ENCODE data around the gene PATE2. TPM values are rescaled to one million over a fixed set of nuclear protein-coding genes. Genes with fewer than 3 reads are reported as not detected.

Gene PATE2
- total RNA-seq (2014; rRNA removed; shearing (Covaris generic)), result not detected in 2 replicates

DNA sequence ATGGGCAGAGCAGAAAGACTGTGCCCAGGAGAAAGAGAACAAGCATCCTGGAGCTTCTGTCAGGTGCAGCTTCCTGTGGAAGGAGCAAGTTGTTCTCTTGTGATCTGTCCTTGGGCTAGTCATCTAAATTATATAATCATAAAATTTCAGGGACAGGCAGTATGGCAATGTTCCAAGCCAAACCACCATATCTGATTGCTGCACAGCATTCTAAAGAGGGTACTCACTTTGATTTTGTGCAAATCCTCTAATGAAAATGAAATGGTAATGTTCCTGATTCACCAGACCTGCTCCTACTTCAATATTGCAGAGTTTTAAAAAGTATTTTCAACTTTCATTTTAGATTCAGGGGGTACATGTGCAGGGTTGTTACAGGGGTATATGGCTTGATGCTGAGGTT lies at the start of gene PATE2:
Gene PATE2, minus strand, starts transcription at position 101 of the 400 bp plus-strand sequence. Its CDS starts 55 bp downstream, at position 46.
- in situ Hi-C loops (cut with HindIII; ENCODE audit: low sequenced_read_pairs), result no loop called here
- DNase-seq (ENCODE audit: low spot score), result no peak

DNA sequence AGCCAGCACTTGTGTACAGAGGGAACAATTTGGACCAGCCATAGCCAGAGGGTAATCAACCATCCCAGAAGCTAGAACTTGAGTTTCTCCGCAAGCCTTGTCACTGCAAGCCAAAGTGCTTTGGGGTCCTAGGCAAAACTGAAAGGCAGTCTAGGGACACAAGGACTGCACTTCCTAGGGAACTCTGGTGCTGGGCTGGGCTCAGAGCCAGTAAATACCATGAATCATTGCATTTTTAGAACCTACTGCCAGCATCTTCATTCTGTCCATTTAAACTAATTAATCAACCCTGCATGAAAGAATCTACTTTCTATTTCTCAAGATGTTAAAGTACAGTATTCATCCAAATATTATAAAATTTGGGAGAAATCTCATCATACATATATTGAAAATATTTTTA lies 29.3 kb upstream of the PATE2 start:
- no peak for DNase-seq (ENCODE audit: low spot score)
- in situ Hi-C loops (cut with HindIII; ENCODE audit: low sequenced_read_pairs), result no loop called here

DNA sequence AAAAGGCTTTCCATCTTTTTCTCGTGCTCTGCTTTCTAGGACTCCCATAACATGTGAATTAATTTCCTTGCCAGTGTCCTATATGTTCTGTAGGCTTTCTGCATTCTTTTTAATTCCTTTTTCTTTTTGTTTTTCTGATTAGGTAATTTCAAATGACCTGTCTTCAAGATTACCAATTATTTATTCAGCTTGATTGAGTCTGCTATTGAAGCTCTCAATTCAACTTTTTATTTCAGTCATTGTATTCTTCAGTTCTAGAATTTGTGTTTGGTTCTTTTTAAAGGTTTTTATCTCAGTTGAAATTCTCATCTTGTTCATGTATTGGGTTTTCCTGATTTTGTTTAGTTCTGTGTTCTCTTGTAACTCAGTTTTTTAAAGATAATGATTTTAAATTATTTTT lies 23.8 kb upstream of the PATE2 start:
- no peak for DNase-seq (ENCODE audit: low spot score)
- in situ Hi-C loops (cut with HindIII; ENCODE audit: low sequenced_read_pairs), result no loop called here

DNA sequence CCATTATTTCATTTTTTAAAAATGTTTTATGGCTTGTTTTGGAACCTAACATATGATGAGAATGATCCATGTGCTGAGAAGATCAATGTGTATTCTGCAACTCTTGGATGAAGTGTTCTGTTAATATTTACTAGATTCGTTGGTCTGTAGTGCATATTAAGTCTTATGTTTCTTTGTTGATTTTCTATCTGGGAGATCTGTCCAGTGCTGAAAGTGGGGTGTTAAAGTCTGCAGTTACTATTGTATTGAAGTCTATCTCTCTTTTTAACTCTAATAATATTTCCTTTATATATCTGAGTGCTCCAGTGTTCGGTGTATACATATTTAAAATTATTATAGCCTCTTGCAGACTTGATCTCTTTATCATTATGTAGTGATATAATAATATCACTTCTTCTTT lies 21.2 kb upstream of the PATE2 start:
- in situ Hi-C loops (cut with HindIII; ENCODE audit: low sequenced_read_pairs), result no loop called here
- DNase-seq (ENCODE audit: low spot score), result no peak

DNA sequence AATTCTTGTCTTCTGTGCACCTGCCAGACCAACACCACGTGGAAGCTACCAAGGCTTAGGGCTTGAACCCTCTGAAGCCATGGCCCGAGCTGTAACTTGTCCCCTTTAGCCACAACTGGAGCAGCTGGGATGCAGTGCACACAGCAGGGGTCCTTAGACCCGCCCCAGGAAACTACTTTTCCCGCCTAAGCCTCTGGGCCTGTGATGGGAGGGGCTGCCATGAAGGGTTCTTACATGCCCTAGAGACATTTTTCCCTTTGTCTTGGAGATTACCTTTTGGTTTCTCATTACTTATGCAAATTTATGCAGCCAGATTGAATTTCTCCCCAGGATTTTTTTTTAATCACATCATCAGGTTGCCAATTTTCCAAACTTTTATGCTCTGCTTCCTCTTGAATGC lies 19.0 kb upstream of the PATE2 start:
- in situ Hi-C loops (cut with HindIII; ENCODE audit: low sequenced_read_pairs), result no loop called here
- DNase-seq (ENCODE audit: low spot score), result no peak

DNA sequence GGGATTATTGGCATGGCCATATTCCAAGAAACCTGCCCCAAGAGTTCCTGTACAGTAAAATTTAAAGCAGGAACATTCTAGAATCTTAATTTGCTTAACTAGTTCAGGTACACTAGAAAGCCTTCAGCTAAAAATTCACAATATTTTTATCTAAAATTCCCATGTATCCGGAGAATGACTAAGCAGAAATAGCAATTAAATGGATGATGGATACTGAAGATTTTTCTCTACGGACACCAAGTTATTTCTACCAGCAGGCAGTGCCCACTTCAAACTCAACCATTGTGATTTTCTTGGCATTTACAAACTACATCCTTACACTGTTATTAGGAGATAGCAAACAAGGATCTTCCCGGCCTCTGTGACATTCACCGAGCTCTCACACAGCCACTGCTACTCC lies 12.2 kb upstream of the PATE2 start:
- in situ Hi-C loops (cut with HindIII; ENCODE audit: low sequenced_read_pairs), result no loop called here
- no peak for DNase-seq (ENCODE audit: low spot score)

DNA sequence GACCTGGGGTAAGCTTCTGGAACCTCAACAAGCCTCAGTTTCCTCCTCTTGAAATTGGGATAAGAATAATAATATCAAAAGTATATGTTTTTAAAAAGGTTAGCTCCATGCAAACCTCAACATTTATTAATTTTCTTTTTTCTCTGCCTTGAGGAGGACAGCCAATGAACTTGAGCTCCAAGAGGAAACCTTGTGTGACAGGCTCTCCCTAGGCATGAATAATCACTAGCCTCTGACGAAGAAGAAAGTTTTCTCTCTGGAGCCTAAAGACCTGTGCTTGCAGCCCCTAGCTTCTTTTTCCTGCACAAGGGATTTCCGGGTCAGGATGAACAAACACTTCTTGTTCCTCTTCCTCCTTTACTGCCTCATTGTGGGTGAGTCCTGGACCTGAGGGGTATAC lies 9.2 kb upstream of the PATE2 start, which contains the start of gene PATE3:
Gene PATE3, plus strand, starts transcription at position 301 of the 400 bp plus-strand sequence. Its CDS starts 25 bp downstream, at position 326.
- in situ Hi-C loops (cut with HindIII; ENCODE audit: low sequenced_read_pairs), result no loop called here

DNA sequence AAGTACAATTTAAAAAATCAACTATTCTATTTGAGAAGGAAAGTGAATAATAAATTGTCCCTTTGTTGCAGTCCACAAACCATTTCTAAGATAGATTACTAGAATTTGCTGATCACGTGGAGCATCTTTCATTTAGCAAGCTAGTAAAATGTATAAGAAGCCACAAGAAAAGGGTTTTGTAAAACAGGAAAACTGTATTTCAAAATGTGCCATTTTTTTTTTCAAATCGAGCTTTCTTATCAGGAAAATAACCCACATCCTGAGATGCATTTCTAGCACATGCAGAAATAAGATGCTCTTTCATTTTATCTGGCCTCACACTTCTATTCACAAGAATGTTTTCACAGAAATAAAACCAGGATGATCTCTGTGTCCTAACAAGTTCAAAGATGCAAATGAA lies 6.0 kb upstream of the PATE2 start:
- DNase-seq (ENCODE audit: low spot score), result no peak
- in situ Hi-C loops (cut with HindIII; ENCODE audit: low sequenced_read_pairs), result no loop called here

More for the DNA sequence above, 9.2 kb upstream of the PATE2 start, which contains the start of gene PATE3:
- no peak for DNase-seq (ENCODE audit: low spot score)

DNA sequence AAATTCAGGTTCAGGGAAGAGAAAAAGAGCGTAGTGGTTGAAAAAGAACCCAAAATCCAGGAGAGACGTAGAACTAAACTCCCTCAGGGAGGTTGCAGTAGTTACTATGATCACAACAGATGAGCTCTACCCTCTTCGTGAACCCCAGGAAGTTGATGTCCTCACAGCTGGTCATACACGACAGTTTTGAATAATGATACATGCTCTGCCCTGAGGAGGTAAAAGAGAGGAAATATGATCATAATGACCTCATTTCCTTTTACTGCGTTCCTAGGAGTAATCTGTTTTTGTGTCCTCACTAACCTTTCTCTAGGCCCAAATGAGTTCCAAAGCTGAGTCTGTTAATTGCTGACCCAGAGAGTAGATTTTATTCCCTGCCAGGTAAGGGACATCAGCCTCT lies 1.3 kb downstream of the PATE2 start:
- no peak for DNase-seq (ENCODE audit: low spot score)
- in situ Hi-C loops (cut with HindIII; ENCODE audit: low sequenced_read_pairs), result no loop called here

DNA sequence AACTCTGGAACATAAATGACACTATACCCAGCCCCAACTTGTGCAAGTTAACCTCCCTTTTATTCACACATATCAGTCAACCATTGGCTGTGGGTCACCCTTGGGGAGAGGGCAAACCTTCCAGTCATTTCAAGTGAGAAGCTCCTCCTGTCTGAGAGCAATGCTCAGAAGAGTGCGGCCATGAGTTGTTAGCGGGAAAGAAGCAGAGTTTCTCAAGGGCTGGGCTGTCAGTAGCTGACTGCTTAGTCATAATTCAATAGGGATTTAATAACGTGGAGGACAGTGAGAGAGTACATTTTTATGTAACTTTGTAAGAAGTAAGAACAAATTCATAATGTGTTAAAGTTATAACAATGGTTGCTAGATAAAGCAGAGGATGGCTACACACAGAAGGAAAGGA lies 5.1 kb downstream of the PATE2 start:
- no peak for DNase-seq (ENCODE audit: low spot score)
- in situ Hi-C loops (cut with HindIII; ENCODE audit: low sequenced_read_pairs), result no loop called here

DNA sequence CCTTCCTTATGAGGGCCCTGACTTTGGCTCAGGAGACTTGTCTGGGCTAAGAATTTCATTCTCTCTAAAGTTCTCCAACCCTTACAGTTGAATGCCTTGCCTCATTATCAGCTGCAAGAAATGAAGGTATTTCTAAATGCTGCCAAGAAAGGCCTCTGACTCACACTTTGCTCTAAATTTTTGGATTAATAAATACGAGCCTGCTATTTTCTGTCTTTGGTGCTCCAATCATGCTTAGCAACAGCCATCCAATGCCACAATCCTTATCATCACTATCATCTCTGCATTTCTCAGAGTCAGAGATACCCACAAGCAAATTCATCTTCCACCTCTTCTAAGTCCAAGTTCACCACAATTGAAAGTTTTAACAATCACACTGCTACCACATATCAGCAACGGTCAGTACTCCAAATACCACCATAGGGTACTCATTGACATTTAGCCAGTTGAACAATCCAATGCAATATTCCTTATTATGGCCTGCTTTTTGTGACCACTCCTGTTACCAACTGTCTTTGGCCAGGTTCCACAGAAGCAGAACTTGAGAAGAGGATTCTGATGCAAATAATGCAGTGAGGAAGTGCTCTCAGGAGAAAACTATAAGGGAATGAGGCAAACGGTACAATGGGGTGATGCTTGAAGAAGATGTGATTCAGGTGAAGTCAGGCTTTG lies 5.7 kb downstream of the PATE2 start:
- no peak for DNase-seq (ENCODE audit: low spot score)
- in situ Hi-C loops (cut with HindIII; ENCODE audit: low sequenced_read_pairs), result no loop called here

DNA sequence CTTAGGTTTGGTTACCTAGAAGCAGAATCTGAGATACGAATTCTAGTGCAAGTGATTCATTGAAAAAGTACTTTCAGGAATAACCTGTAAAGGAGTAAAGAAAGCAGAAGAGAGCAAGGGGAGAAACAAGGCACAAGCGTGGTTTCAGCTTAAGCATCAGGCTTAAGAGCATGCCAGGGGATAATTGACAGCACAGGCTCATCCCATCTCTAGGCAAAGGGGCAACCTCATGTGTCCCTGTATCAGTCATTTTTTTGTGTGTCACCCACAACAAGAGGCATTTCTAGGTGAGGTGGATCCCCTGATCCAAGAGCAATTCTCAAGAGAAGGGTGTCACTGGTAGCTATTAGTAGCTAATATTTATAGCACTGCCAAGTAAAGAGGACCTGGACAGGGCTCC lies 8.0 kb downstream of the PATE2 start:
- no peak for DNase-seq (ENCODE audit: low spot score)
- in situ Hi-C loops (cut with HindIII; ENCODE audit: low sequenced_read_pairs), result no loop called here

DNA sequence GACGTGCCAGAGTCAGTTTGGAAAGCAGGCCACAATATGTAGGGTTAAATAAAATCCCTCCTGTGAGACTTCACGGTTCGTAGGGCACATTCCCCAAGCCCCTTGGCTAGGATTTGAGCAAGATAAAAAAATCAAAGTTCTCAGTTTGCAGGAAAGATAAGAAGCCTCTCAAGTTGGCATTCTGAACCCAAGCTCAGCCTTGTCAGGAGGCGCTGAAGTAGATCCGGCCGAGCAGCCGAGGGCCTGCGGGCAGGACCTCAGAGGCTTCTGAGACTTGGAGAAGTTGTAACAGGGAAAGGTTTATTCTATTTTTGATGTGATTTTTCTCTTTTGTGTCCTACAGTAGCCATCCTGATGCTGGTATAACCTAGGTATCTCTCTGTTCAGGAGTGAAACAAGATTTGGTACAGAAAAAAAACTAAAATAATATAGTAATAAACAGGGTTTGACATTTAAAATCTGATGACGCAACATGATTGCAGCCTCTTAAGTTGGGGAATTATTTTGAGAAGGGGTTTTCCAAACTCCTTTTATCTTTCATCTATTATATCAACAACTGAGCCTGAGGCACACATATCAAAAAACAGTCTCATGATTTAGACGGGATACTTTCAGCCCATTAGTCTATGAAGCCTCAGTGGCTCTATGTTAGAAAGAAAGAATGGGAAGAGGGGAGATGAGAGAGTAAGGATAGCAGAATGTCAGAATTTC lies 10.1 kb downstream of the PATE2 start:
- in situ Hi-C loops (cut with HindIII; ENCODE audit: low sequenced_read_pairs), result no loop called here
- DNase-seq (ENCODE audit: low spot score), result no peak

DNA sequence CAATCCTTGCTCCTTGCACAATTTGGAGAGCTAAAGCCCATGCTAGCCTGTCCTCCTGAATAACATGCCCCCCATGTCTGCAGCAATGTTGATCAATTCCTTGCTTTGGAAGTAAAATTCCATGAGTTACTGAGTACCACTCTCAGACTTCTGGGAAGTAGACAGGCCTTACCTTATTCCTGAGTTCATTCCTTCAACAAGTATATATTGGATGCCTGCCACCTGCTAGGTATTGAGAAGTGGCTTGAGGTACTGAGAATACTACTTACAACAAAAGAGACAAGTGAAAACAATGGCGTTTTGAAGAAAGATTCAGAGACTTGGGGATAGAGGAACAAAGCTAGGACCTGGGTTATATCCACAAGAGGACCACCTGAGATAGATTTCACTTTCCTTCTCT lies 12.4 kb downstream of the PATE2 start:
- in situ Hi-C loops (cut with HindIII; ENCODE audit: low sequenced_read_pairs), result no loop called here
- no peak for DNase-seq (ENCODE audit: low spot score)

DNA sequence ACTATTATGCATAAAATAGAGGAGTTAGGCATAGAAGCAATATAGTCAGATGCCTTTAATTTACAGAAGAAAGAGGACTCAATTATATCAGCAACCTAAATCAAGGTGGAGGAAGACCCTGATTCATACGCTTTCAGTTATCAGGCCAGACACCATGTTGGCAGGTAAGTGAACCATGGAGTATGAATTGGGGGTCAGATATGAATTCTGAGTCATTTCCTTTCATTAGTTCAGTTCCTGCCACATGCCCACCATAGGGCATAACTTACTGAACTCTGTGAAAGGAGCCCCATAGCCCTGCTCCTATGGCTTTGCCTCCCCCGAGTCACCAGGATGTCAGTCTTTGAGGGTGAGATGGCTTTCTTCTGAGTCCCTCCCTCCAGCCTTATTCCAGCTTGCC lies 15.1 kb downstream of the PATE2 start:
- DNase-seq (ENCODE audit: low spot score), result no peak
- in situ Hi-C loops (cut with HindIII; ENCODE audit: low sequenced_read_pairs), result no loop called here

DNA sequence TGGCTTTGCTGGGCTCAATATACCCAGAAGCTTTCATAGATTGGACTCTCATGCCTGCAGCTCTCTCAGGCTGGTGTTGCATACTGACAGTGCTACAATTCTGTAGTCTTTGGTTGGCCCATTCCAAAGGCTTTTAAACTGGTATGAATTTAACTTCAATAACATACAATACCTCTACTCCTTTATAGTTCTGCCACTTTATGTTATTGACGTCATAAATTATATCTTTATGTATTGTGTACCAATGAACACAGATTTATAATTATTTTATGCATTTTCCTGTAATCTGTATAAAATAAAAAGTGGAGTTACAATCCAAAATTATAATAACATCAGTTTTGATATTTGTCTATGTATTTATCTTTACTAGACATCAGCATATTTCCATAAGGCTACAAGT lies 16.2 kb downstream of the PATE2 start:
- in situ Hi-C loops (cut with HindIII; ENCODE audit: low sequenced_read_pairs), result no loop called here
- DNase-seq (ENCODE audit: low spot score), result no peak

DNA sequence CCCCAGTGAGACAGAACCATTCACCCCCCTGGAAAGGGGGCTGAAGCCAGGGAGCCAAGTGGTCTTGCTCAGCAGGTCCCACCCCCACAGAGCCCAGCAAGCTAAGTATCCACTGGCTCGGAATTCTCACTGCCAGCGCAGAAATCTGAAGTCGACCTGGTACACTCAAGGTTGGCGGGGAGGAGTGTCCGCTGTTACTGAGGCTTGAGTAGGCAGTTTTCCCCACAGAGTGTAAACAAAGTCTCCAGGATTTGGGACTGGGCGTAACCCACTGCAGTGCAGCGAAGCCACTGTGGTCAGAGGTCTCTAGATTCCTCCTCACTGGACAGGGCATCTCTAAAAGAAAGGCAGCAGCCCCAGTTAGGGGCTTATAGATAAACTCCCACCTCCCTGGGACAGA lies 22.6 kb downstream of the PATE2 start:
- no peak for DNase-seq (ENCODE audit: low spot score)
- in situ Hi-C loops (cut with HindIII; ENCODE audit: low sequenced_read_pairs), result no loop called here

DNA sequence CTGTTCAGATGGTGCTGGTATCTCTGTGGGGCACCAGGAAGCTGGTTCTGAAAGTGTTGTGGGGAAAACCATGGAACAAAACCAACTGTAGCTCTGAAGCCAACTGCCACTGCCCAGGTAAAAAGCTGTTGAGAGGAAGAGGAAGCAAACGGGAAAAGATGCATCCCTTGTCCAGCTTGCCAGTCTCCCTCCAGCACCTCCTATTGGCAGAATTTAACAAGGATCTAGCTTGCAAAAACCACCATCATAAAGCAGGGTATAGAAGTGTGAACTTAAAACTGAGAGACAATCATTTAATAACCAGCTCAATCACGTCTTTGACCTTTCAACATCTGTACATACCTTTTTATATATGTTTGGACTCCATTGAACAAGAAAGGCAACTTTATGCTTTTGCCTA lies 28.0 kb downstream of the PATE2 start:
- no peak for DNase-seq (ENCODE audit: low spot score)
- in situ Hi-C loops (cut with HindIII; ENCODE audit: low sequenced_read_pairs), result no loop called here

DNA sequence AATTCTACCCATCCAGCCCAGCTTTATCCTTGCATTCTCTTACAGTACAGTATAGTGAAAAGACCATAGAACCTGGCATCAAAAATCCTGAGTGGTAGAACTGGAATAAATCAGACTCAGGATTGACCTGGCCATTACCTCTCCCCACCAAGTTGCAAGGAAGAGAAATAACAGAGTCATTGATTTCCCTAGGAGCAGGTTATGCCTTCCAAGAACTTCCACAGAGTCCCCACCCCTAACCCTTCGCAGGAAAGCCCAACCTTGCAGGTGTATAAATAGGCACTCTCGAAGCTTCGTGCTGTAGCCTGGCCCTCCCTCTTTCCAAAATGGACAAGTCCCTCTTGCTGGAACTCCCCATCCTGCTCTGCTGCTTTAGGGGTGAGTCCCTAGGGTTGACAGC lies 32.6 kb downstream of the PATE2 start, which contains the start of gene PATE1:
Gene PATE1, plus strand, starts transcription at position 301 of the 400 bp plus-strand sequence. Its CDS starts 26 bp downstream, at position 327.
- in situ Hi-C loops (cut with HindIII; ENCODE audit: low sequenced_read_pairs), result no loop called here
- DNase-seq (ENCODE audit: low spot score), result no peak

DNA sequence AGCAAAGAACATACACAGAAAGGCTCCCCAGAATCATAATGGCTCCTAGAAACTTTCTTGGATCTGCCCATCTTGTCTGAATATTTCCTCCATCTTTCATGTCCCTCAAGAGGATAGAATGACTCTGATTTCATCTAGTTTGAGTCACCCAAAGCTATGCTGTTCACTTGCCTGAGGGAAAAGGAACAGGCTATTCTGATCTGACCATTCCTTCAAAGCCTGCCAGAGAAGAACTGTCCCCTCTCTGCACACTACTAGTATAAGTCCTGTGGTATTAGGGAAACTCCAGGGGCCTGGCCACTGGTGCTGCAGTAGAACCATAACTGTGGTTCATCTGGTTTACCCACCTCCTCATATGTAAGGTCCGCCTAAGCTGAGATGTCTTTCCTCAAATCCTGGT lies 34.9 kb downstream of the PATE2 start:
- in situ Hi-C loops (cut with HindIII; ENCODE audit: low sequenced_read_pairs), result no loop called here
- DNase-seq (ENCODE audit: low spot score), result no peak

DNA sequence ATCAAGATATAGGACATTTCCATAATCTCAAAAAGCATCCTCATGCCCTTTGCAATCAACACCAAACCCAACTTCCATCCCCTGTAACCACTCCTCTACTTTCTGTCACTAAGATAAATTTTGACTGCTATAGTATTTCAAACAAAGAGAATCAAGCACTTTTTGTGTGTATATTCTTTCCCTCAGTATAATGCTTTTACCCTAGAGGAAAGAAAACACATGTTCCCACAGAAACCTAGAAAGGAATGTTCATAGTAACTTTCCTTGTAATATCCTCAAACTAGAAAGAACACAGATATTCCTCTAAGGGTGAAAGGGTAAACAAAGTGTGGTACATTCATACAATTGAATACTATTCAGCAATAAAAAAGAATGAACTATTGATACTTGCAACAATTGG lies 38.0 kb downstream of the PATE2 start:
- in situ Hi-C loops (cut with HindIII; ENCODE audit: low sequenced_read_pairs), result no loop called here

More for the DNA sequence above, 38.0 kb downstream of the PATE2 start:
- no peak for DNase-seq (ENCODE audit: low spot score)

Measured in G401 (cell line).